HCT116 (cell line): ENCODE results near the gene UNKL.

Experiments used
- CBX3 ChIP-seq: IDR thresholded peaks from 2 replicates; pipeline ENCODE4 v1.6.1; 2012; ENCODE audit warnings: low read depth
- CTCF ChIP-seq, 3 experiments: fragments of 200-600 bp in 1 of 3; sonication (generic) in 1 of 3; IDR thresholded peaks in 2 of 3; conservative IDR thresholded peaks in 1 of 3; 2 replicates each; pipeline ENCODE4 v1.5.1; 2012 to 2017; ENCODE audit warnings: low read depth in 2 of 3, low read length in 2 of 3, antibody characterized with exemption in 1 of 3, borderline replicate concordance in 1 of 3, control low read depth in 1 of 3, mild to moderate bottlenecking in 1 of 3, mixed read lengths in 1 of 3, mixed run types in 1 of 3, moderate library complexity in 1 of 3; ENCODE audit not compliant: insufficient read depth in 1 of 3
- EZH2phosphoT487 ChIP-seq: fragments of 200-600 bp; IDR thresholded peaks from 2 replicates; pipeline ENCODE4 v1.6.1; 2018; ENCODE audit warnings: antibody characterized with exemption, borderline replicate concordance
- MAX ChIP-seq: IDR thresholded peaks from 2 replicates; pipeline ENCODE4 v1.6.1; 2012
- POLR2A ChIP-seq: IDR thresholded peaks from 2 replicates; pipeline ENCODE4 v1.7.0; 2011; ENCODE audit warnings: borderline replicate concordance; ENCODE audit not compliant: insufficient read depth, insufficient read length; ENCODE audit errors: extremely low read depth
- POLR2AphosphoS5 ChIP-seq: IDR thresholded peaks from 2 replicates; pipeline ENCODE4 v1.6.1; 2011; ENCODE audit warnings: mild to moderate bottlenecking, low read depth, low read length, moderate library complexity
- REST ChIP-seq: IDR thresholded peaks from 2 replicates; pipeline ENCODE4 v1.6.1; 2012; ENCODE audit warnings: low read depth
- ZFX ChIP-seq: fragments of 450-650 bp; IDR thresholded peaks from 2 replicates; pipeline ENCODE4 v1.6.1; 2017

- TF ChIP-seq CTCF (IDR thresholded peaks at IDR 0.05 in 2 of 3, conservative IDR thresholded peaks at IDR 0.05 in 1 of 3; ENCODE audit: borderline replicate concordance in 1 of 3, insufficient read depth in 1 of 3, low read depth in 2 of 3, low read length in 2 of 3) (no peak), POLR2A (no peak), CBX3 (no peak), MAX (no peak), POLR2AphosphoS5 (no peak), REST (no peak), EZH2phosphoT487 (no peak), ZFX (no peak)
Measured at GRCh38 chr16:1374418-1375297, 39.8 kb downstream of the UNKL start.
